Fibroblast of the conjunctiva (primary cell): Measurements from ENCODE around the gene WDR44.
"Not testable (repeated sequence)": the region's sequence is repeated elsewhere in the genome, so short reads cannot be mapped to it uniquely, and the experiment has no call there.

Source experiments
- DNase-seq: peaks from one replicate; pipeline ENCODE4 v3.0.0-alpha.2; 2010; ENCODE audit warnings: low read depth

WDR44 gene

DNA sequence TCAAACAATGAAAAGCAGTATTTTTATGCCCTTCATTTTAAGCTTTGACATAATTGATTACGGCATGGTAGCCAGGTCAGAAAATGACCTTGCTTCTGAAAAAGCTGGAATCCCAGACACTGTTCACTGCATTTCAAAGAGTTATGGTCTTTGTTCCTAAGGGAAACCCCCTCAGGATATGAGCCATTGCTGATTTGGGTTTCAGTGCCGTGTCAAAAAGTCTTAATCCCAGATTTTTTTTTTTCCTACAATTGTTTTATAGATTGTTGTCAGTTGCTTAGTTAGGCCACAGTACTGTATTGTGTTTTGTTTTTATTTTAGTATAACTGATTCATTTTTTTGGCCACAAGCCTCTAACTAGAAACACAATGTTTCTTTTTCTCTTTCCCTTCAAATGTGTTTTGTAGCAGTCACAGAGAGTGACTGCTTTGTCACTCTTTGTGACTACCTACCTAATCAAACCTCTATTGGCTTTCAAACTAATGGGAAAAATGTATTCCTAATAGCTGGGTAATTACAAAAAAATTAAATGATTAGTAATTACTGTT is 10.3 kb downstream of the WDR44 start:
- DNase-seq = no peak

DNA sequence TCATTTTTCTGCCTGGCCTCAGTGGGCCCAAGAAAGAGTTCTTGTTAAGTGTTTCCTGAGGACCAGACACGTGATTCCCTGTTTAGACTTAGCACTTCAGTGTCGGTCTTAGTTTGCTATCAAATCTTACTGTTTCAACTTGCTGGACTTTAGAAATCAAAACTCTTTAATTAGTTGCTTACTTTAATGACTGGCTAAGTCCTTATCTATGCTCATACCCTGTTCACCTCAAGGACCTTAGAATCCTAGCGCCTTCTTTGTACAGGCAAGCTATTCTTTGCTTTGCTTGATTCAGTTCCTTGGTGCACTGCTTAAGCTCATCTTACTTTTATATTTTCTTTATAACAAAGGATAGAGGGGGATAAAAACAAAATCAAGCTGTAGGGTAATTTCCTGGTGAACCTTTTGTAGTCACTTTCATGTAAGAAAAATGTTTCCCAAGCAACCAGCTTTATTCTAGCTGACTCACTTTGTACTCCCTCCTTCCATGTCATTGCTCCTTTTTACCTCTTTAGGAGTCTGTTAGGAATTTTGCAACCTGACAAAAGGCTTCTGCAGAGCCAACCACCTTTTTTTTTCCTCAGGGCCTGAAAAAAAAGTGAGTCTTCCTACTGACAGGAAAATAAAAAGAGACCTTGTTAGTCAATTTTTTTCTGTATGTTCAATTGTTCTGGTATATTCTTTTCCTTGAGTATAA is 14.7 kb downstream of the WDR44 start:
- DNase-seq = no peak

DNA sequence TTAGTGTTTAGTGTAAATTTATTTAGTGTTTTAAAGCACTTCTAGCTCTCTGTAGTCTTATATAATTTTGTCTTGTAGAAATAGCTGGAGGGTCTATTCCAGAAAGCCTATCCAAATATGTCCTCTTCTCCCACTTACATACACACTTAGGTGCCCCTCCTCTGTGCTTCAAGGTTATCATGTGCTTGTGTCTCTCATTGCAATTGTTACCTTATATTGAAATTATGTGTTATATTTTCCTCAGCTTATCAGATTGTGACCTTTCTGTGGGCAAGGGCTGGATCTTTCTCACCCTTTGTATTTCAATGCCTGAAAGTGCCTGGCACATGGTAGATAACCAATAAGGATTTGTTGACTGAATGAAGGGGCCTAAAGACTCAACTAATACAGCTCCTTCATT is 18.4 kb downstream of the WDR44 start:
- DNase-seq = no peak

DNA sequence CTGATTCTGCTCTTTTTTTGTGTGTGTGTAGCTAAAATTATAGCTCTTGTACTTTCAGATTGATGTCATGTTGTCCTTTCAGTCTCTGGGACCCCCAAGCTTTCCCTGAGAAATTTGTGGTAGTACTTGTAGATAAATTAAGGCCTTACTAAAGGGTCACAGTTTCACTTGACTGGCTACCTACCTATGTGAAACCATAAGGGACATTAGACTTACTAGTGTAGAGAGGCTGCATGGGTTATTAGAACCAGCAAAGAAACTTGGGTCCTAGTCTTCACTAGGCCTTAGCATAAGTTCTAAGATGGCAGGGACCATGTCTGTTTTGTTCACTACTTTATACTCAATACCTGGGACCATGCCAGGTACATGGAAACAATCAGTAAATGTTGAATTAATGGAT is 21.4 kb downstream of the WDR44 start:
- DNase-seq = no peak

DNA sequence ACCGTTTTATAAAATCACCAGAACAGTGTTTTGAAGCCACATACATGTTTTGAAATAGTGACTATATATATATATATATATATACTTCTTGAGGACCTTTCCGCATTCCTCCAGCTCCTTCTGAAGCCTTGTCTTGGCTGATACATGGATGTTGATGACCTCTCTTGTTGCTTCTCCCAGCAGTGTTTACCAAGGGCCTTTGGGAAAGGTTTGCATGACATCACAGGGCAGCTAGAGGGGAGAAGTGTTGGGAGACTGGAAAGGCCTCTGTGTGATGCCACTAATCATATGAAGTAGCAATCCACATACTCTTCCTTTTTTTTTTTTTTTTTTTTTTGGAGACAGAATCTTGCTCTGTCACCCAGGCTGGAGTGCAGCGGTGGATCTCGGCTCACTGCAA is 22.5 kb downstream of the WDR44 start:
- DNase-seq = no peak

DNA sequence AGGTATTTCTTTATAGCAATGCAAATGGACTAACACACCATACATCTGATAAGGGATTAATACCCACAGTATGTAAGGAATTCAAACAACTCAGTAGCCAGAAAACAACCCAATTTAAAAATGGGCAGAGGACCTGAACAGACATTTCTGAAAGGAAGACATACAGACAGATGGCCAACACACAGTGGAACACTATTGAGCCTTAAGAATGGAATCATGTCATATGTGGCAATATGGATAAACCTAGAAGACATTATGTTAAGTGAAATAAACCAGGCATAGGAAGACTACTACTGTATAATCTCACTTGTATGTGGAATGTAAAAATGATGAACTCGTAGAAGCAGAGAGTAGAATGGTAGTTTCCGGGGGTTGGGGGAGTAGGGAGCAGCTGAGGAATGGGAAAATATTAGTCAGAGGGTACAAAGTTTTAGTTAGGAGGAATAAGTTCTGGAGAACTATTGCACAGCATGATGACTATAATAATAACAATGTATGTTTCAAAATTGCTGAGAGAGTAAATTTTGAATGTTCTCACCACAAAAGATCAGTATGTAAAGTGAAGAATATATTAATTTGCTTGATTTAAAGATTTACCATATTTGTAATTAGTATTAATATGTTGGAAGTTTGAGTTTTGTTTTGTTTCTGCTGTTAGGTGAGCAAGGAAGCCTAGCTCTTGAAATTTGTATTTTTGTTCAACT is 25.2 kb downstream of the WDR44 start:
- DNase-seq = peak; percentile 18

DNA sequence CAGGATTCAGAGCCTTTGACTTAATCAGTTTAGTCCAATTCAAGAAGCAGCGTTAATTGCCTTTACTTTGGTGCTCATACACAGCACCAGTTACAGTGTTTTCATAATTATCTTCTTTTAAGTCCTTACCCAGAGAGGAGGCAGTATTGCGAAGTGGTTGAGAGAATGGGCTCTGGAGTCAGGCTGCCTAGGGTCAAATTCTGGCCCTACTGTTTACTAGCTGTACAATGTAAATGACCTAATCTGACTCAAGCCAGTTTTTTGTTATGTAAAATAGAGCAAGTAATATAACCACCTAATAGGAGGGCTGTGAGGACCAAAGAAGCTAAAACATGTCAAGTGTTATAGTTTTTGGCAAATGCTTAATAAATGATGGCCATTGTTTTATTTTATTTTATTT is 27.6 kb downstream of the WDR44 start:
- no peak for DNase-seq

DNA sequence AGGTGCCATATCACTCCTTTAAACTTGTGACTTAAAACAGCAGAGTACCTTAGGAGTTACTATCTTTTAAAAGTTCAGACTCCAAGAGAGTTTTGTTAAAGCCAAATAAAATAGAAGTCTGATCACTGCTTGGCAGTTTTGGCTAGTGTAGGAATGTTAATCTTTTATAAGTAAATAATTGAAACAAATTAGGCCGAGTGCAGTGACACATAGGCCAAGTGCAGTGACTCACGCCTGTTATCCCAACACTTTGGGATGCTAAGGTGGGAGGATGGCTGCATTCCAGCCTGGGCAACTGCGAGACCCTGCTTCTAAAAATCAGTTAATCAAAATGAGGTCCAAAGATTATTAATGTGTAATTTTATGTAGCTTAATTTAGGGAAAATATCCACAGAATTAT is 37.2 kb downstream of the WDR44 start:
- no peak for DNase-seq

DNA sequence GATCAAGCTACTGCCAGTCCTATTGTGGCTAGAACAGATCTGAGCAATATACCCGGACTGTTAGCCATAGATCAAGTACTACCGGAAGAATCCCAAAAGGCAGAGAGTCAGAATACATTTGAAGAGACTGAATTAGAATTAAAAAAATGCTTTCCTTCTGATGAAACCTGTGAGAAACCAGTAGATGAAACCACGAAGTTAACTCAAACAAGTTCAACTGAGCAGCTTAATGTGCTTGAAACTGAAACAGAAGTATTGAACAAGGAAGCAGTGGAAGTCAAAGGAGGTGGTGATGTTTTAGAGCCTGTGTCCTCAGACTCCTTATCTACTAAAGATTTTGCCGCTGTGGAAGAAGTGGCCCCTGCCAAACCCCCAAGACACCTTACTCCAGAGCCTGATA is 46.8 kb downstream of the WDR44 start:
- DNase-seq = no peak

DNA sequence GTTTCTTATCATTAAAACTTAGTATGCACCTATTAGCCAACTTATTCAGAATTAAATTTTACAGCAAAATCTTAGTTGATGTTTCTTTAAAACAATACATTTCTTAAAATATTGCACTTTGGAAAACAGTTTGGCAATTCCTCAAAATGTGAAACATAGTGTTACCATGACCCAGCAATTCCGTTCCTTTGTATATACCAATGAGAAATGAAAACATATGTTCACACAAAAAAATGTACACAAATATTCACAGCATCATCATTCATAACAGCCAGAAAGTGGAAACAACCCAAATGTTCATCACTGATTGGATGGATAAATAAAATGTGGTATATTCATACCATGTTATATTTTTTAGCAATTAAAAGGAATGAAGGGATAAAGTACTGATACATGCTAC is 50.2 kb downstream of the WDR44 start:
- no peak for DNase-seq

DNA sequence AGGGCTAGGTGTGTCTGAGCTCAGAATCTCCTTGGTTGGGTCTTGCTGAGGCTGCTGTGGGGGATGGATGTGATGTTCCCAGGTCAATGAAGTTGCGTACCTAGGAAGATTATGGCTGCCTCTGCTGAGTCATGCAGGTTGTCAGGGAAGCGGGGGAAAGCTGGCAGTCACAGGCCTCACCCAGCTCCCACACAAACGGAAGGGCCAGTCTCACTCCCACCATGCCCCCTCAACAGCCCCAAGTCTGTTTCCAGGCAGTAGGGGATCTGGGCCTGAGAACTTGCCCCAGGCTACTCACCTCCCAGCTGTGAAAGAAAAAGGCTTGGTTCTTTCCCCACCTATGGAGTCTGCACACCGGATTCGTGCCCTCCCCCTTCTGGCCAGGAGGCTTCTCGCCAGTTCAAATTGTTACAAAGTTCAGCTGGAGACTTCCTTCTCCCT is 72.9 kb downstream of the WDR44 start:
- no peak for DNase-seq

DNA sequence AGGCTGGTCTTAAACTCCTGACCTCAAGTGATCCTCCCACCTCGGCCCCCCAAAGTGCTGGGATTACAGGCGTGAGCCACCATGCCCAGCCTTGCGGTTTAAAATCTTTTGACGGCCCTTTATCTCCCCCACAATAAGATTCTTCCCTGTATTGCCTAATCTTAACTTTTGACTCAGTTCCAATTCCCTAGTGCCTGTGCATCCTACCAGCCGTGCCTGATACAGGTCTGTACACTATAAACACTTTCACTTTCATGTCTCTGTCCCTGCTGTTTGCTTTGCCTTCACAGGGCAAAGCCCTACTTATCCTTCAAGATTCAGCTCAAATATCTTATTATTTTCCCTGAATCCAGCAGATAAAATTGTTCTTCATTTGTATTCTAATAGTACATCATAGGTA is 74.6 kb downstream of the WDR44 start:
- peak; percentile 10 for DNase-seq

DNA sequence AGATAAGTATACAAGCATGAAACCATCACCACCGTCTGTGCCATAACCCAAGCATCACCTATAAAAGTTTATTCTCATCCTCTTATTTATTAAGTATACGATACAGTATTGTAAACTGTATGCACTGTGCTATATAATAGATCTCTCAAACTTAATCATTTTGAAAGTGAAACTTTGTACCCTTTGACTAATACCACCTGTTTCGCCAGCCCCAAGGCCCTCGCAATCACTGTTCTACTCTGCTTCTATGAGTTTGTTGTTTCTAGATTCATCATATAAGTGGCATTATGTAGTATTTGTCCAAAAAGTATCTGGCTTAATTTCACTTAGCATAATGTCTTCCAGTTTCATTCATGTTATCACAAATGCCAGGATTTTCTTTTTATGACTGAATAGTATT is 77.7 kb downstream of the WDR44 start:
- DNase-seq = no peak

DNA sequence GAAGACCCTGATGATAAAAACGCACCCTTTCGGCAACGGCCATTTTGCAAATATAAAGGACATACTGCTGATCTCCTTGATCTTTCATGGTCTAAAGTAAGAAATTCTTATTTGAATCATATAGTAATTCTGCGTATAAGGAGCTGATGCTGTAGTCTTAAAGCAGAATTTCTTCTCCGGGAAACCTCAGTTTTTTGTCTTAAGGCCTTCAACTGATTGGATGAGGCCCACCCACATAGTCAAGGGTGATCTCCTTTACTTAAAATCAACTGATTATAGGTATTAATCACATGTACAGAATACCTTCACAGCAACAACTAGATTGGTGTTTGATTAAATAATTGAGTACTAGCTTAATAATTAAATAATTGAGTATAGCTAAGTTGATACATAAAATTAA is 86.9 kb downstream of the WDR44 start:
- no peak for DNase-seq

DNA sequence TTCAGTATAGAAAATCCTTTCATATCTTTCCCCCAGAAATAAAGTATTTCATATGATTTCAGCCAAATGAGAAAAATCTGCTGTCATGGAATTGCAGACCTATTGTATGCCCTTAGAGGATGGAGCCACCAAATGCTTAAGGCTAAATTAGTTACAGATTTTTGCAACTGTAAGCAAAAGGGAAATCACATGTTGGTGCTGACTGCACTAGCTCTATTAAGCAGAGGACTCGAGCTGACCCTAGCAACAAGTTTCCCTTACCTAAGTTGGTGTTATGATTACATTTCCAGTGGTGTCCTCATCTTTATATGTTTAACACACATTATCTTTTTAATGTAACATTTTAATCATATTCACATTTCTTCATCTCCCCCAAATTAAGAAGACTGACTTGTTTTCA is 91.4 kb downstream of the WDR44 start:
- DNase-seq = peak; percentile 51

DNA sequence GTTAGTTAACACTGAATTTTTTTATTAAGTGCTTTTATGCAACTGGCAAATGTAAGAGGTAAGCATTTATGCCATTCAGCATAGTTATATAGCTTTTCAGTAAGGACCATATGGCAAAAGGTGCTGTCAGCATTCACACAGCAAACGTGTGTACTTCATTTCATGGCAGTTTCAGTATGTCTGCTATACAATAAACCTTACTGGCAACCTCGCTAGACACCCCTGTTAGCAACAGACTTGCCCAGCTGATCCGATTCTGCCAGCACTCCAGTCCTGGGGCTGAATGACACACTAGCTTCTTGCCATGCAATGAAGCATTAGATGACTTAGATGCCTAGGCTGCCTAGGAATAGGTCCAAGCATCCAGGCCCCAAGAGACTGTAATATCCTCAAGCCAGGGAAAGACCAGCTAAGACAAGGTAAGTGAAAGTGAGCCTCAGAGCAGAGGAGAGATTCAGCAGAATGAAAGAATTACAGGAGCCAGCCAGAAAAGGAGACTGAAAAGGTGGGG is 102.4 kb downstream of the WDR44 start:
- DNase-seq = no peak

DNA sequence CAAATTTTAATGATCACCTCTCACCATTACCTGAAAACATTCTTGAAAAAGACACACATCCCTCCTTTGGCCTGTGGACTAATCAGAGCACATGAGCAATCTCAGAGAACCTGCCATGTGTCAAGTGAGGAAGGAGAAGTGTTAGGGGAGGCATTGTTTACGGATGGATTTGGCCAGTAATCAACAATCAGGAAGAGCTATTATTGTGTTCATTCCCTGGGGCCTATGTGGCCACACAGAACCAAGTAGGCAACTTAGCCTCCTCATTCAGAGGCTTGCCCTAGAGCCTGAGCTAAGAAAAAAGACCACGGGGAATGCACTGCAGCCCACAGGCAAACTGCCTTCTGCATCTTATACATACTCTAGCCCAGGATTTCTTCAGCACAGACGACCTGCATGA is 109.1 kb downstream of the WDR44 start:
- no peak for DNase-seq

DNA sequence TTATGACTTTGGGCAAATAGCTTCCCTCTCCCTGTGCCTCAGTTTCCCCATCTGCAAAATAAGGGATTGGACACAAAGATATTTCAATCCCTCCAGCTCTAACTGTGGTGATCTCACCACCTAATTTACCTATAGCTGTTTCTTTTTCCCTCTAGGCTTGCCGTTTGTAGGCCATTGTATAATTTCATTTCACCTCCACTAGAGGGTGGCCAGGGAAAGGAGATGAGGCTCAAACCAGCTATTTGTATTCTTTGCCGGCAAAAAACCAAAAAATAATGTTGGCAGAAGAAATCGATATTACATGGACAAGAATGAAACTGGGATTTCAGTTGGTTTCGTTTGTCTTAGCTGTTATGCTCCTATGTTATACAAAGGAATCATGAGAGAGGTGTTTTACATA is 113.6 kb downstream of the WDR44 start:
- peak; percentile 34 for DNase-seq

DNA sequence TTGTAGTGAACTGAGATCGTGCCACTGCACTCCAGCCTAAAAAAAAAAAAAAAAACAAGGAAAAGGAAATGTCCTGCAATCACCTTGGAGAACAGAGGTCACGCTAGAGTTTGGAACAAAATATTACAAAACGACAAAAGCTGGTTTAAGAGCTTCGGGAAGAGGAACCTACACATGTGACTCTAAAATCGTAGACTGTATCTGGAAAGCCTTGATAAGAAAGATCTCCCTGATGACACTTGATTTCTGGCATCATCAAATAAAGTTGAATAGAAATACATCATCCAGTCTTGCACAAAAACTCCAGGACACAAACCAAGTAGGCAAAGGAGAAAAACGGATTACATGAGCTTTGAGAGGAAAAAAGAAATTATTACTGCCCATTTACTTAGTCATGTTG is 118.6 kb downstream of the WDR44 start:
- no peak for DNase-seq

DNA sequence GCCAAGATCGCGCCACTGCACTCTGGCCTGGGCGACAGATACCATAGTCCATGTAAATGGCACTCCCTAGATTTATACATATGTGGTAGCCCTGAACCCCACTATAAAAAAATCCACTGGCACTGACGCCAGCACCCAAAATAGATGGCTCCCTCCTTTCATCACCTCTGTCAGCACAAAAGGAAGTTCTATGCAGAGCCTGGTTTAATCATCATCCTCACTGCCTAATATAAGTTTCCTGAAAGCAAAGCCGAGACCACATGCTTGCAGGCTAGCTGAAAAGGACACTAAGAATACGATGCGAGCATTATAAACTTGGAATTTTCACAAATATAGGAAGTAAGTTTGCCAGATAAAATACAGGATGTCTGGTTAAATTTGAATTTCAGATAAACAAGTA is 122.2 kb downstream of the WDR44 start:
- no peak for DNase-seq

DNA sequence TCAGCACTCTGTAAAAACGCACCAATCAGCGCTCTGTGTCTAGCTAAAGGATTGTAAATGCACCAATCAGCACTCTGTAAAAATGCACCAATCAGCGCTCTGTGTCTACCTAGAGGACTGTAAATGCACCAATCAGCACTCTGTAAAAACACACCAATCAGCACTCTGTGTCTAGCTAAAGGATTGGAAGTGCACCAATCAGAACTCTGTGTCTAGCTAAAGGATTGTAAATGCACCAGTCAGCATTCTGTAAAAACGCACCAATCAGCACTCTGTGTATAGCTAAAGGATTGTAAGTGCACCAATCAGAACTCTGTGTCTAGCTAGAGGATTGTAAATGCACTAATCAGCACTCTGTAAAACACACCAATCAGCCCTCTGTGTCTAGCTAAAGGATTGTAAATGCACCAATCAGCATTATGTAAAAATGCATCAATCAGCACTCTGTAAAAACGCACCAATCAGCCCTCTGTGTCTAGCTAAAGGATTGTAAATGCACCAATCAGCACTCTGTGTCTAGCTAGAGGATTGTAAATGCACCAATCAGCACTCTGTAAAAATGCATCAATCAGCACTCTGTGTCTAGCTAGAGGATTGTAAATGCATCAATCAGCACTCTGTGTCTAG is 124.9 kb downstream of the WDR44 start:
- not testable (repeated sequence) for DNase-seq

DNA sequence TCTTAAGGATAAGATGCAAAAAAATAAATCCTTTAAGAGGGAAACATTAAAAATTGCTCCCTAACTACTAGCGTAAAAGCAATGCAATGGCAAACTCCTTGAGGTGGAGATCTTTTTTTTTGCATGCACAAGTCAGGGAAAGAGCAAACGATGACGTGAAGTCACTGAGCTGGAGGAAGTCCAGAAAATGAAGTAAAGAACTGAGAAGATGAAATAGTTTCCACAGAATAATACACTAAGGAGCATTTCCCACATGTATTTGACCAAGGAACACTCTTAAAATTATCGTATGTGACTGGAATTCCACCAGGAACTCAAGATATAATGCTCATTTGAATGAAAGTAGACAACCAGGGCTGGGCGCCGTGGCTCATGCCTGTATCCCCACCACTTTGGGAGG is 128.7 kb downstream of the WDR44 start:
- DNase-seq = no peak

DNA sequence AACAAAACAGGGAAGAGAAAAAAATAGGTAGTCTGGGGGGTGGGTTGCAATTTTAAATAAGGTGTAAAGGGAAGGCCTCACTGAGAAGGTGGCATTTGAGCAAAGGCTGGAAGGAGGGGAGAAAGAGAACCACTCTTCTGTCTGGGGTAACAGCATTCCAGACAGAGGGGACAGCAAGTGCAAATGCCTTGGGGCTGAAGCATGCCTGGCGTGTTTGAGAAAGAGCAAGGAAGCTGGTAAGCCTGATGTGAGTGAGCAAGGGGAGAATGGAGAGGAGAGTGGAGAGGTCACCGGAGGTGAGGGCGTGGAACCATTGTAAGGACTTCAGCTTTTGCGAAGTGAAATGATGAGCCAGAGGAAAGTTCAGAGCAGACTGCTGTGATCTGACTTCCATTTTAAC is 130.0 kb downstream of the WDR44 start:
- no peak for DNase-seq
